H4 (cell line): Measurements from ENCODE around the gene TGM2. TPM values are rescaled to one million over a fixed set of nuclear protein-coding genes. Genes with fewer than 3 reads are reported as not detected.
"Not testable (repeated sequence)": the region's sequence is repeated elsewhere in the genome, so short reads cannot be mapped to it uniquely, and the experiment has no call there.

Experiments
- DNase-seq: peaks from one replicate; pipeline ENCODE4 v3.0.0-alpha.2; 2015; ENCODE audit warnings: low spot score
- total RNA-seq: library from RNA; depleted of rRNA; stranded (reverse); fragments of >200 nt; shearing (Covaris generic); gene quantifications from 2 replicates; pipeline ENCODE4 v1.2.3, GENCODE V29; 2014

TGM2 gene
- total RNA-seq, 1 experiment from 2014 or later = 7.1 TPM

DNA sequence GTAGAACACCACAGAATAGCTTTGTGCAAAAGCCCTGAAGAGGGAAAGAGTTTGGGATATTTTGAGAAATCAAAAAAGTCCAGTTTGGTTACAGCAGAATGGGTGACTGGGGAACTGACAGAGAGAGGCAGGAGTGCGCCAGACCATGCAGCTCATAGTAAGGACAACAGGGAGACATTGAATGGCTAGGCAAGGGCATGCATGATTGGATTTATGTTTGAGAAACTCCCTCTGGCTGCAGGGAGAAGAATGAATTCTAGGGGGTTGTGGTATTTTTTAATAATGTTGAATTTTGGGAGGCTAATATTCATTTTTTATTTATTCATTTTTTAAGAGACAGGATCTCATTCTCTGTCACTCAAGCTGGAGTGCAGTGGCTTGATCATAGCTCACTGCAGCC is 49.9 kb downstream of the TGM2 start:
- no peak for DNase-seq

DNA sequence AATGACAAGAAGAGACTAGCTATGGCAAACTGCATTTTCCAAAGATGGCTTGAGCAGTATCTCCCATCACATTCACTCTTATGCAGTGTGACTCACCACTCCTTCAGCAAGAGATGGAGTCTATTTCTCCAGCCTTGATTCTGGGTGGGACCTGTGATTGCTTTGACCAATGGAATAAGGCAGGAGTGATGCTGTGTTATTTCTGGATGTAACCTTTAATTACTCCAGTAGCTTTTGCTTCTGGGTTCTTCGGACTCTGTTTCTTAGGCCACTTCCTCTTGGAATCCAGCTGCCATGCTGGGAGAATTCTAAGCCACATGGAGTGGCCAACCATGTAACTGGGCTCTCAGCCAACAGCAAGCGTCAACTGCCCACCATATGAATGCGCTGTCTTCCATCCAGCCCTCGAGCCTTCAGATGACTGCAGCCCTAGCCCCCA is 50.7 kb downstream of the TGM2 start:
- no peak for DNase-seq

DNA sequence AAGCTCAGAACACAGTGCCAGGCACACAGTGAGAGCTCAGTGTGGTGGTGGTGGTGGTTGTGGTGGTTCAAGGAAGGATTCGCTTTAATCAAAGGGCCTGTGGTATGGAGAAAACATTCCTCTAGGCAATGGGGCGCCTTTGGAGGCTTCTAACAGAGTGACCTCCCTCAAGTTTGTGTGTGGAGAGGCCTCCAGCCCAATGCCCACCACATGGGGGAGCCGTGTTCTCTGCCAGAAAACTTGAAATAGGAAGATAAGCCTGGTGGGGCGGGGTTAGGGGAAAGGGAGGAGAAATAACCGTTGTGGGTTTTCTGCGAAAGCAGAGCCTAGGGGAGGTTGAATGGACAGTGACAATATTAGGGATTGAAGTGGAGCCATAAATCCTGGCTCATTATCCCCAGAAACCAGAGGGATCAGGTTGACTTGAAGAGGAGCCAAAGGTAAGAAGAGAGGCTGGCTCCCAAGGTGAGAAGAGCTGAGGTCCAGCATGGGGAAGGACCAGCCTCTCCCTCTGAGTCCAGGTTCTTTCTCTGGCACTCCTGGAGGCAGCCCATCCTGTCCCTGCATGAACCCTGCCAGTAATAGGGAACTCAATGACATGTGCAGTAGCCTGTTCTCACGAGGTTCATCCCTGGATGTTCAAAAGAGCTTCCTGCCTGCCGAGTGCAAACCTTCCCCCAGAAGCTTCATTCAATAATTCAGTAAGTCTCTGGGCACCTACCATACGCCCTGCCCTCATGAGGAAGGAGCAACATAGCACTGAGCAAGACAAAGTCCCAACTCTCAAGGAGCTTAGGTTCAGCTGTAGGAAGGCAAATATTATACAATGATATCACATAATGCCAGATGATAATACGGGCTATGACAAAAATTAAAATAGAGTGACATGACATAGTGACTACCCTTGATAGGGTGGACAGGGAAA is 51.4 kb downstream of the TGM2 start:
- no peak for DNase-seq

DNA sequence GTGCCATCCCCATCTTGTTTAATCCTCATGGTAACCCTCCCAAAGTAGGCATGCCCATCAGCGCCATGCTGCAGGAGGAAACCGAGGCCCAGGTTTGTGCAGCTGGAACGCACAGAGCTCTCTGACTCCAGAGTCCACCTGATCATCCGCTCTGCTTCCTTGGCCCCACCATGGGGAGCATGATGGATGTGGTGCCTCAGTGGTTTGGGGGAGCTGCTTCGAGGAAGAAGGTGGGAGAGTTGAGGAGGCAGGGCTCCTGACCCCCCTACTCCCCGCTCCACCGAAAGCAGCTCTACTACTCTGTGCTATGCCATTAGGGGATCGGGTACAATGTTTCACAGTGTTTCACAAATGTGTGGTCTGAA is 52.2 kb downstream of the TGM2 start:
- DNase-seq = no peak

DNA sequence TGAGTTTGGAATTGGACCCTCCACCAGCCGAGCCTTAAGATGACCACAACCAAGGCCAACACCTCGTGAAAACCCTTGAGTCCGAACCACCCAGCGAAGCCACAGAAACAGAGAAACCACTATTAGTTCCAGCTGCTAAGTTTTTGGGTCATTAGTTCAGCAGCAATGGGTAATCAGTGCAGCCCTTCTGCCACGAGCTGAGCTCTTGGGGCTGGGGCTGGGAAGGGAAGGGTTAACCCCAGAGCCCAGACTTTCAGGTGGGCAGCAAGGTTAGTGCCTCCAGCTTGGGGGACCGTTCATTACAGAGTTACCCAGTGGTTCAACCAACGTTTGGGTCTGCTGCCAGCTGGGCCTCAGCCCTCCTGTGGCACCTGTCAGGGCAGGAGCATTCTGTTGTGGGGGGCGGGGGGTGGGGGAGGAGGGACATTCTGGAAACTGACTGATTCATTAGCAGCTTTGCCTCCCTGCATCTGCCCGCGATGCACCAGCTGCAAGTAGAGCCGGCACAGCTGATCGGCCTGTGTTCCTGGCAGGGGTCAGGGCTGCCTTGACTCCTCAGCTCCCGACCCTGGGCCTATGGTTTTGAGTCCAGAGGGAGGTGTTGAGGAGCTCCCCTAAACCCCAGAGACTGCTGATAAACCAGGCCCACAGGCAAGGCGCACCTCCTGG is 52.7 kb downstream of the TGM2 start:
- no peak for DNase-seq

DNA sequence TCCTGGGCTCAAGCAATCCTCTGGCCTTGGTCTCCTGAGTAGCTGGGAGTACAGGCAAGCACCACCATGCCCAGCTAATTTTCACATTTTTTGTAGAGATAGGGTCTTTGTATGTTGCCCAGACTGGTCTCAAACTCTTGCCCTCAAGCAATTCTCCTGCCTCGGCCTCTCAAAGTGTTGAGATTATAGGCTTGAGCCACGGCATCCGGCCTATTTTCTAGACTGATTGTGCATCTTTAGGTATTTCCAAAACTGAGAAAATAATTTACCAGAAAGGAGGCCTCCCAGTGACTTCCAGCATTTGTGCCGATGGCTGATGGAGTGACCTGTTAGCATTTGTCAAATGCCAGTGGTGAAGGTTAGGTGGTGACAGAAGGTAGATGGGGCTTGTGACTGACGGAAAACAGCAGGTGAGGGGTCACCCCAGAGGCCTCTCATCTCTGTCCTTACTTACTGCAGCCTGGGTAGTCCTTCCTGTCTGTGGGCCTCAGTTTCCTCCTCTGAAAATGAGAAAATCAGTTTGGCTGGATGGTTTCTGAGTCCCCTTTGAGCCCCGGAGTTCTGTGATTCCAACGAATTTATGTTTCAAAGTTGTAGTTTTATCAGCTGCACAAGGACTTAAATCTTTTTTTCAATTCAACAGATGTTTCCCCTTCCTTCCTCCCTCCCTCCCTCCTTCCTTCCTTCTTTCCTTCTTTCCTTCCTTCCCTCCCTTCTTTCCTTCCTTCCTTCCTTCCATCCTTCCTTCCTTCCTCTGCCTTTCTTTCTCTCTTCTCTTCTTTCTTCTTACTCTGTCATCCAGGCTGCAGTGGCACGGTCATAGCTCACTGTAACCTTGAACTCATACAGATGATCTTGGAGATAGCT is 53.5 kb downstream of the TGM2 start:
- no peak for DNase-seq

DNA sequence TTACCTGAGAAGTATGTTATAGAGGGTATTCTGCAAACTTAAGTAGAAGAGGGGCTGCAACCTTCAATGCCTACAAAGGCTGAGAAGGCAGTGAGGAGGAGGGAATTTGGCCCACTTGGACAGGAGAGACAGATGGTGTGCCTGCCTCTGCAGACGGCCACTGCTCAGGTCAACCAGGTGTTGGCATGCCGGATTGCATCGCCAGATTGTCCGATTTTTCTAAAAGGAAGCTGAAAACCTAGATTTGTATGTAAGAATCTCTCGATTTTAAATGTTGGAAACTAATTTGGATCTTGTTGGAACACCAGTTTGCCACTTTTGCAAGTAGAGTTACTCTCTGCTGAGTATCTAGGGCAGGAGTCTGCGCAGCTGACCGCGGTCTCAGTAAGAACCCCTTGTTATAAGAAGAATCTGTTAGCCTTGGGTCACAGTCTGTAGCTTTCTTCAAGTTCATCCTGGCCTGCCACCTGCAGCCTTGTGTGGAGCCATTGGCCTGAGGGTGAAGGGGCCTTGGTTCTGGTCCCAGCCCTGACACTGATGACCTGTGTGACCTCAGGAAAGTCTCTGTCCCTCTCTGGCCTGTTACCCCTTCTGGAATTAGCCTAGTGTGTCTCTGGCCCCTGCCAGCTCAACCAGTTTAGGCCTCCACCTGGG is 54.4 kb downstream of the TGM2 start:
- DNase-seq = no peak

DNA sequence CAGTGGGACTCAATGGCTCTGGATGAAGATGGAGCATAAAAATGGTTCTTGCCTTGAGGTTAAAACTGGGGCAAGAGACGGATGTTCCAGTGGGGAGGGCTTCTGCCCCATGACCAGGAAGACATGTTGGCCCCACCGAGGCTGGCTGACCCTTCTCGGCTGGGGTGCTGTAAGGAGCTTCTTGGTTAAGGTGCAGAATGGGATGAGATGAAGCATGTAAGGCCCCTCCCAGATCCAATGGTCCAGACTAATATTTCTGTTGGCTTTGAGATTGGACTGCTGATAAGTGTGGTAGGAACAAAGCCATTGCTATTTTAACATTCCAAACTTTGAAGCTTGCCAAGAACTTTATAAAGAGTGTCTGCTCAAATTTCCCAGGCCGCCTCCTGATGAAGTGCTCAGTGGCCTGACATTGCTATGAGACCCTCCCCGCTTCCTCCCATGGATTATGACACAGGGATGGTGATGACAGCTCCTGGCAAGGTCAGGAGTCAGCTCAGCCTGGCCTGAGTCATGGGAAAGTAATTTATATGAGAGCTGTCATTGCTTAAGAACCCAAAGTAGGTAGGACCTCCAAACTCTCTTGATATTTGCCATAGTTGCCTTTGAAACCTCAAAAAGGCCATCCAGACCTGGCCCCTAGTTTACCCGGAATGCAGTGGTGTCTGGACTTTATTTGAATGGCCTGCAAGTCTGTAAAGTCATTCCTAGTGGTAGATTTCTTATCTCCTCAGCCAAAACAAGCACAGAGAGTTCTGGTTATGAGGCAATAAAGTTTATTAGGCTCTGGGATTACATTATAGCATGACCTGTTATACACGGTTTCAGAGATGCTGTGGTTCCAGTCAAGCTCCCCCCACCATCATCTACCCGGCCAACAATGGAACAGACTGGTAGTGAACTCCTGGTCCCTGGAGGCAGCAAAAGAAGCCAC is 55.2 kb downstream of the TGM2 start:
- peak; percentile 80 for DNase-seq

DNA sequence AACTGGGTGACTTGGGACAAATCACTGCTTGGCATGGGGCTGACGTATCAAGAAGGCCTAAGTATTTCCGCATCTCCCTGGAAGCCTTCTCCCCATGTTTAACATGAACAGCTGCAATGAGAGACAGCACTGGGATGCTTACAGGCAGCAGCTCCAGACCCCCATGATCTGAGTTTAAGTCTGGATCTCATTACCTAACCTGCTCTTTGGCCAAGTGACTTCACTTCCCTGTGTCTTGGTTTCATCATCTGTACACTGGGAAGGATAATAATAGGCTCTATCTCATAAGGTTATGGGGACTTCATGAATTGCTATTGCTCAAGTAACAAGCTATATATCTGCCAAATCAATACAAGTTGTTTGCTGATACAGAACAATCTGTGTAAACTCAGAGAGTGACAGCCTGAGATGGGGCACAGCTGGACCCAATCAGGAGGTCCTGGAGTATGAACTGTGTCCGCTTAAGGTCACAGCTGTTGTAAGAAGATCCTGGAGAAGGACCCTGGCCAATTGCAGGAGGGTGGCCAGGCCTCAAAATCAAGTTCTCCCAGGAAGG is 56.0 kb downstream of the TGM2 start:
- no peak for DNase-seq

DNA sequence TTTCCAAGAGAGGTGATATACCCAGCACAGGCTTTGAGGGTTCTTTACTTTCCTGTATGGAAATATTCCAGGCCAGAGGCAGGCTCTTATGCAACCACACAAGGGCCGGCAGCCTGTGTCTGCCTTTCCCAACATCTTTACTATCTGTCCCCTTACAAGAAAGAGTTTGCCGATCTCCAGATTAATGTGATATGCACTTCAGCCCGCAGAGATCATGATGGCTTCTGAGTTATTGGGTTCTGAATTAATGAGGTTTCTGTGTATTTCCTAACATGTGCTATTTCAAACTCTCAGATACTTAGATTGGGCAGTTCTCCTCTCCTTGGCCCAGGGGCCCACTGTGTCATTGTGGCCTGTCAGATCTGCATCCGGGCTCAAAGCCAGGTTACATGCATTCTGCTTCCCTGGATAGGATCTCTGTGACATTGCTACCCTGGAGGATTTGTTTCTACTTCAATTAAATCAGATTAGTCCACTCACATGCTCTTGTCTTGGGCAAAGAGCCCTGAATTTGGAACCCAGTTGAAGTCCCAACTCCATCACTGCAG is 56.6 kb downstream of the TGM2 start:
- no peak for DNase-seq

DNA sequence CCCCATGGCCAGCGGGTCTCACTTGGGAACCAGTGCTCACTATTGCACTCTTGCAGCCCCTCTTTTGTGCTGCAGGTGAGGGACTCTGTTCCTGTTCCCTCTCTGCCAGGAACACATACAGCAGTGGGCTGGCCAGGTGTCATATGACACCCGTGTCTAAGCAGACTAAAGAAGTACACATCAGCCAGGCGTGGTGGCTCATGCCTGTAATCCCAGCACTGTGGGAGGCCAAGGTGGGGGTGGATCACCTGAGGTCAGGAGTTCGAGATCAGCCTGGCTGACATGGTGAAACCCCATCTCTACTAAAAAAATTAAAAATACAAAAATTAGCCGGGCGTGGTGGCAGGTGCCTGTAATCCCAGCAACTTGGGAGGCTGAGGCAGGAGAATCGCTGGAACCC is 57.2 kb downstream of the TGM2 start:
- DNase-seq = not testable (repeated sequence)

DNA sequence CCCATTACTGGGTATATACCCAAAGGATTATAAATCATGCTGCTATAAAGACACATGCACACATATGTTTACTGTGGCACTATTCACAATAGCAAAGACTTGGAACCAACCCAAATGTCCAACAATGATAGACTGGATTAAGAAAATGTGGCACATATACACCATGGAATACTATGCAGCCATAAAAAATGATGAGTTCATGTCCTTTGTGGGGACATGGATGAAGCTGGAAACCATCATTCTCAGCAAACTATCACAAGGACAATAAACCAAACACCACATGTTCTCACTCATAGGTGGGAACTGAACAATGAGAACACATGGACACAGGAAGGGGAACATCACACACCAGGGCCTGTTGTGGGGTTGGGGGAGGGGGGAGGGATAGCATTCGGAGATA is 57.7 kb downstream of the TGM2 start:
- not testable (repeated sequence) for DNase-seq

DNA sequence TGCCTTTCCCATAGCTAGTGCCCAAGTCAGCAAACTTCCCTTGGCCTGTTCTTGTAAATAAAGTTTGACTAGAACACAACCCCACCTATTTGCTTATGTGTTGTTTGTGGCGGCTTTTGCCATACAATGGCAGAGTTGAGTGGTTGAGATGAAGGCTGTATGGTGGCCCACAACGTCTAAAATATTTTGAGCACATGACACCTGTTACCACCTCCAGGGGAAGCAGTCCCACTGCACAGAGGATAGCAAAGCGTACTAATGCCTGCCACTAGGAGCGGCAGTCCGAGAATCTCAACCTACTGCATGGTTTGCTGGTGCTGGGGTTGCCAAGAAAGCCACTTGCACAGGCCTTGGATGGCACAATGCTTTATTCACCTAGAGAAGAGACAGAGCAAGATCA is 58.6 kb downstream of the TGM2 start:
- DNase-seq = no peak

DNA sequence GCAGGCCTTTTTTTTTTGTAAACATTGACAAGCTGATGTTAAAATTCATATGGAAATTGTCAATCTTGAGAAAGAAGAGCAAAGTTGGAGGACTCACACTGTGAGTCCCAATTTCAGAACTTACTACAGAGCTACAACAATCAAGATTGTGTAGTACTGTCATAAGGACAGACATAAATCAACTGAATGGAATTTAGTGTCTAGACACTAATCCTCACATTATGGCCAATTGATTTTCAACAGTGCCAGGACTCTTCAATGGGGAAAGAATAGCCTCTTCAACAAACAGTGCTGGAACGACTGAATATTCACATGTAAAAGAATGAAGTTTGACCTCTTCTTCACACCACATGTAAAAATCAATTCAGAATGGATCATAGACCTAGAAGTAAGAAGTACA is 60.8 kb downstream of the TGM2 start:
- DNase-seq = no peak

DNA sequence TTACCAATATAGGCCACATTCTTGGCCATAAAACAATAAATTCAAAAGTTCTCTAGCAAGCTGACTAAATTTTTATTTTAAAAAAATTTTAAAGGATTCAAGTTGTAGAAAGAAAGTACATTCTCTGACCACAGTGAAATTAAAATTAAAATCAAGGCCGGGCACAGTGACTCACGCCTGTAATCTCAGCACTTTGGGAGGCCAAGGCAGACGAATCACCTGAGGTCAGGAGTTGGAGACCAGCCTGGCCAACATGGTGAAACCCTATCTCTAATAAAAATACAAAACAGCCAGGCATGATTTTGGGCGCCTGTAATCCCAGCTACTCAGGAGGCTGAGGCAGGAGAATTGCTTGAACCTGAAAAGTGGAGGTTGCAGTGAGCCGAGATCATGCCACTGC is 62.9 kb downstream of the TGM2 start:
- DNase-seq = not testable (repeated sequence)

DNA sequence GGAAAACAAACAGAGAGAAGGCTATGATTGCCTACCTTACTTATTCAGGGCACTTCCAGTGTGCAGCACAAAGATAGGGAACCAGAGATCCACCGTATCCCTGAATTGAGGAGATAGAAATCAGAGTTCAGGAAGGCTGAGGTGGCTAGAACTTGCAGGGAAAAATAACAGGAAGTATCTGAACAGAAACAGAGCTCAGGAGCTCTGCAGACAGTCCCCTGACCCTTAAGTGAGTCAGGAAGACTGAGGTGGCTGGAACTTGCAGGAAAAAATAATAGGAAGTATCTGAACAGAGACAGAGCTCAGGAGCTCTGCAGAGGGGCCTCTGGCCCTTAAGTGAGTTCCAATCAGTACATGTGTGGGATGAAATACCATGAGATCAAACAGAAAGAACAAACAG is 66.1 kb downstream of the TGM2 start:
- DNase-seq = no peak

DNA sequence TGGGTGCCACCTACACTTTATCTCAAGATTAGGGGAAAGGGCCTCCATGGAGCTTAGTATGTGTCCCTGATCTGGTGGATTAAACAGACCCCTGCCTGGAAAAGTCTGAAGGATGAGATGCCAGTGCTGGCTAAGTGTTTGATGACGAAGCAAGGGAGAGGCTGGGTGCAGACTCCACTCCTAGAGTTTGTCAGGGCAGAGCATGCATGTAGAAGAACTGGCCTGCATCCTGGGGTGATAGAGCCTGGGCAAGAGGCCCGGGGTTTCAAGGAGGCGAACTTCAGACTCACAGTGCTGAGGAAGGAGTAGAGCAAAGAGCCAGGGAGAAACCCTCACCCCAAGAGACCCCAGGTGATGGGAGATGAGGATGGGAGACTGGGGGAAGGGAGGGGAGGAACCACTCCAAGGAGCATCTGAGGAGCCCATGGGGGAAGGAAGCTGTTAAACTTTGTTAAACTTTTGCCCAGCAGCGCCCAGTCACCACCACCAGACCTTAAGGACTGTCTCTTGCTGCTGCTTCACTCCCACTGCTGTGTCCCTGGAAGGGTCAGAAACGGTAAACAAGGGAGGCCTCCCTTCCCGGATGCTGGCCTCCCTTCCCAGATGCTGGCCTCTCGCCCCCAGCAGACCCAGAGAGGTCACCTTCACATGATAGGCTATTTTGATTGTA is 69.9 kb downstream of the TGM2 start:
- no peak for DNase-seq

DNA sequence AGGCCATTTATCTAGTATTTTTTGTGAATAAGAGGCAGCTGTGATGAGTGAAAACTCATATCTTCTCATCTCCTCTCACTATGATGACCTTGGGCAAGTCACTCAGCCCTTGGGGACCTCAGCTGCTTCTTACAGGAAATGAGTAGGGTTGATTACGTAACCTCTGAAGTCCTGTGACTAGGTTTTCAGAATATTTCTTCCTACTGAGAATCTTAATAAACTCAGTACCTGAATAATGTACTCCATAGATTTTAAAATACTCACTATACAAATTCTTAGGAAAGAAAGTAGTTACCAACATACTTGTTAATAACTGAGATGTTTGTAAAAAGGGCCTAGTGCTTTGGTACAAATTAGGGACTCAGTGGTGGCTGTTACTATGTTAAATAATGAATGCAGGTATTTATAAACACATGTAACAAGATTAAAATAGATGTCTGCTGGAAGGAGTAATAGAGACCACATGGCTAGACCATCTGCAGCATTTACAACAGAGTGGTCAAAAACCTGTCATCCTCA is 70.6 kb downstream of the TGM2 start:
- DNase-seq = peak; percentile 64

DNA sequence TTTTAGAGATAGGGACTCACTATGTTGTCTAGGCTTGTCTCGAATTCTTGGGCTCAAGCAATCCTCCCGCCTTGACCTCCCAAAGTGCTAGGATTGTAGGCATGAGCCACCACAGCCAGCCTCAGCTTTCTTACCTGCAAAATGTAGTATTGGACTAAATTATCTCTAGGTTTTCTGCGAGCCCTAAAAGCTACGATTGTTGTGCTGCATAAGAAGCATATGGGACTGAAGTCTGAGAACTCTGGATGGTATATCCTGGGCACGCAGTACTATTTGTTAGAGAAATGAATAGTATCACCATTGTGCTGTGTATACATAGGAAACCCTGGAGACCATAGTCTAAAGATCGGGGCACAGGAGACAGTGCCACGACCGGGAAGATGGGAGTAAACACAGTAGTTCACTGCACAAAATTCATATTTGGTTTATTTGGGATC is 71.4 kb downstream of the TGM2 start:
- no peak for DNase-seq
